NCI-H2171 (cell line): ENCODE measurements around the gene CAT.

Experiments used
- DNase-seq: peaks from one replicate; lab custom pipeline; 2025; lab: John Stamatoyannopoulos, UW

The CAT gene

GRCh38 chr11:34425867-34426266, 12.9 kb upstream of the CAT start:
- no peak for DNase-seq

- DNase-seq = no peak
Measured at GRCh38 chr11:34426766-34427185, 12.0 kb upstream of the CAT start.

- DNase-seq = peak; percentile 12
Measured at GRCh38 chr11:34427186-34427805, 11.4 kb upstream of the CAT start.

- DNase-seq = no peak
Measured at GRCh38 chr11:34431979-34432378, 6.8 kb upstream of the CAT start.

DNA sequence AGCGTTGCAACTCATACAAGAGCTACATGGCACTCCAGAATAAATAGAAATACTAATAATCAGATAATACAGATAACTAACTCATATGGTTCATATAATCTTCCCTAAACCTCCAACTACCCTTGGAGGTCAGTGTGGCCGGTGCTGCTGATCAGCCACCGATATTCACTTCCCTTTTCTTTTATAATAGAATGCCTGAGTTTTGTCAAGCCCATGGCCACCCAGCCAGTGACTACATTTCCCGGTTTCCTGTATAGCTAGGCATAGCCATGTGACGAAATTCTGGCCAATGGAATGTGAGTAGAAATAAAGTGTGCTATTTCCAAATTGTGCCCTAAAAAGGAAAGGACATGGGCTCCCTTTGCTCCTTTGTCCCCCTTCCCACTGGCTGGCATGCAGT, 5.9 kb upstream of the CAT start:
- no peak for DNase-seq

DNA sequence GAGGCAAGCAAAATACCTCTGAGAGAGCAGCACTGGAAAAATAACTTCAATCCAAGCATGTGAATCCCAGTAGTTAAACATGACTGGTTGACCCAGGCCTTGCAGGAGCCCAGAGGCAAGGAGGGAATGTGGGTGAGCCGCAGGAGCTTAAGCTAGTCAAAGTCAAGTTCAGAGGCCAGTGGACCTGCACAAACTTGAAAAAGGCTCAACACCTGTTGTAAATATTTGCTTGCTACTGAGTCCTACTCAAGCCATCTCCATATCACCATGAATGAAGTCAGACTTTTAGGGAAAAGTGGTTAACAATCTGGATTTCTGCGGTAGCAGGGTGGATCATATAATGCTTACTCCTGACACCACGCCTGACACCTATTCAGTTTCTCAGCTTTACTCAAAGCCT, 4.8 kb upstream of the CAT start:
- no peak for DNase-seq

DNA sequence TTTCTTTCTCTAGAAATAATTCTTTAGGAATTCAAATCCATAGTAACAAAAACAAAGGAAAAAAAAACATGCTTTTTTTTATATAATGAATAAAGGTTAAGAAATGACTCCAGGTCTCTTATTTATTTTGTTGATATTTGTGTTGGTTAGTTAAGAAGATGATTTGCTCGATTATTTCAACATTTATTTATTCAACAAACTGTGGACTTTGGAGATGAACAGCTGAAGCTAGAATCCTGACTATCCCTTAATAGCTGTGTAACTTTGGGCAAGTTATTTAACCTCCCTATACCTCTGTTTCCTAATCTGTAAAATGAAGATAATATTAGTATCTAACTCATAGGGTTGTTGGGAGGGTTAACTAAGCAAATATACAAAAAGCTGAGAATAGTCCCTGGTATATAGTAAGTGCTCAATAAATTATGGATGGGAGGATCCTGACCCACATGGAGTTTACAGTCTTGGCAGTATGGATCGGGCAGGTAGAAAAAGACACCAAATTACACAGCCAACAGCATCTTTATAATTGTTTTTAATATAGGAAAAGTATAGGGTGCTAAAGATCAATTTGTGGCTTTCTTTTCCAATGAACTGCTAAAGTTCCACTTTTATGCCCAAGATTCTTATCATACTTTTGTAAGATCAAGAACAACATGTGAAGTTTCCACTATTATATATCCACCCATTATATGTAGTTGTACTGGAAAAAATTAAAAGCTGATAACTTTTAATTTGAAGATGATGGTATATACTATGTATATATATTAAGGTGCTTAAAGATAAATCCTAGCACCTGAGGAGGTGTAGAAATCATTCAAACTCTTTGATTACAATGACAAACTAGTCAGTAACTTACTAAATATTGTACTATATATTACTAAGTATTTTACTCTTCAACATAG, 1.3 kb upstream of the CAT start:
- DNase-seq = no peak

DNA sequence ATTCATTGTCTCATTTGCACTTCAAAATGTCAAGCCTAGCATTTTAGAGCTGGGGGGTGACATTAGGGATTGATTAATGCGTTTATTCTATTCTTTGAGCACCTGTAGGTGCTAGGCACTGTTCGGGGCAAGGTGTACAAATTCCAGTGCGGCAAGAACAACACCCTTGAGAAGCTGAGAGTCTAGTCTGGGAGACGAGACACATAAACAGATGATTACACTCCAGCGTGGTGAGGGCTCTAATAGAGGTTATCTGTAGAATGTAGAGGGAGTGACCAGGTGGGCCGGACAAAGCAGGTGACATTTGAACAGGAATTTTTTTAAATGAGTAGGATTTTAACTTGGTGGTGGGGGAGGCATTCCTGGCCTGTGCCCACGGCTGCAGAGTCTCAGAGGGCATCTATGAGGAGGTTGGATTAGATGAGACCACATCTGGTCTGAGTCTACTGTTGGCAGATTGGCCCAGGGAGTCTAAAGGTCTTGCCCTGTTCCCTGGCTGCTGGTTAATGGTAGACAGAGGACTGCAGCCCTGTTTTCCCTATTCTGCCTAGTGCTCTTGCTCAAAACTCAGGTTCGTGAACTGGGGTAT, 970 bp downstream of the CAT start:
- no peak for DNase-seq

DNA sequence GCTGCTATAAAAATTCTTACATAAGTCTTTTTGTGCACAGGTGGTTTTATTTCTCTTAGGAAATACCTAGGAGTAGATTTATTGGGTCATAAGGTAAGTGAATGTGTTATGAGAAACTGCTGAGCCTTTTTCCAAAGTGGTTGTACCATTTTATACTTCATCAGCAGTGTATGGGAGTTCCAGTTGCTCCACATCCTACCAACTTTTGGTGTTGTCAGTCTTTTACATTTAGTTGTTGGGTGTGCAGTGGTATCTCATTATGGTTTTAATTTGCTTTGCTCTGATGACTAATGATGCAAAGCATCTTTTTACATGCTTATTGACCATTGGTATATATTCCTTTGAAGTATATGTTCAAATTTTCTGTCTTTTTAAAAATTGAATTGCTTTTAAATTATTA, 3.1 kb downstream of the CAT start:
- no peak for DNase-seq

DNA sequence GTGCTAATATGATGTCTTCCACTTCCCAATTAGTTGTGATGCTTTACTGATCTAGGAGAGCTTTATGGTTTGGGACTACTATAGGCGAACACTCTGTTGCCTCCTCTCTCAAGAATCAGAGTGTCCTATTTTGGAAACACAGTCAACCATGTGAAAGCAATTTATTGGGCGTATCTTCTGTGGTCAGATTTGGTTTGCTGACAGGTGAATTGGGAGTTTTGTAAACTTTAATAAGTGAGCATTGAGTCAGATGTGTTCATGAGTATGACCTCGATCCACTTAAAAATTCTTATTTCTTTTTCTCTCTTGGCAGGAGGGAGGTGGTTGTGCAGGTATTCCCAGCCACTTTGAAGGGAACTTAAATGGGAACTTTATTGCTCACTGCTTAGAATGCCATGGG, 4.4 kb downstream of the CAT start:
- DNase-seq = no peak

- DNase-seq = no peak
Measured at GRCh38 chr11:34444428-34444827, 5.7 kb downstream of the CAT start.

DNA sequence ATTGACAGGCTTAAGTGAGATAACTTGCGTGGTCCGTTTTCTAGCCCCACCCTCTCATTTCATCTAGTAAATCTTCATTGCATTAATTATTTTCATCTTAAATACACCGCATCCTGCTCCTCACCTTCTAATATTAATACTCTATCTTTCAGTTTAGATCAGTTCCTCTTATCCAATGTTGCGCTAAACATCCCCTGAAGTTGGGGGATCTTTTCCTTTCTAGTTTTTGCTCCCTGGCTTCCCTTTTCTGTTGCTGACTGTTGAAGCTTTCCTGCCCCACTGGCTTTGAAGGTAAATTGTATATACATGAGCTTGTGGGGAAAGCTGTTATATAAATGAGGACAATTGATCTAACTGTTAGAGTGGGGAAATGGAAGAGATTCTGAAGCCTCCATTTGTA, 7.2 kb downstream of the CAT start:
- no peak for DNase-seq

DNA sequence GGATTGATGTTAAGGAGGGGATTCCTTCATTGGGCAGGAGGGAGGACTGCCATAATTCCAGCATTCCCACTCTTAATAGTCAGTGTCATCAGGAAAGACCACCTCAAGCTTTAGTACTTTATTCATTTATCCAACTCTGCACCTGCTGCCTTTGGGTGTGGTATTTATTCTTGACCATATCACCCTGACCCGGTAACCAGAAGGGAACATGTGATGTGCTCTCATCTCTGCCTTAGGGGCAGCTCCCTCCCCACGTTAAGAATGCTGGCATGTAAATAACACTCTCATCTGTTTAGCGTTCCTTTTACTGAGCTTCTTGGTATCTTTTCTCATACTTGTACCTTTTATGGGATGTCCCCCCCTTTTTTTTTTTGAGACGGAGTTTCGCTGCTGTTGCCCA, 7.7 kb downstream of the CAT start:
- no peak for DNase-seq

DNA sequence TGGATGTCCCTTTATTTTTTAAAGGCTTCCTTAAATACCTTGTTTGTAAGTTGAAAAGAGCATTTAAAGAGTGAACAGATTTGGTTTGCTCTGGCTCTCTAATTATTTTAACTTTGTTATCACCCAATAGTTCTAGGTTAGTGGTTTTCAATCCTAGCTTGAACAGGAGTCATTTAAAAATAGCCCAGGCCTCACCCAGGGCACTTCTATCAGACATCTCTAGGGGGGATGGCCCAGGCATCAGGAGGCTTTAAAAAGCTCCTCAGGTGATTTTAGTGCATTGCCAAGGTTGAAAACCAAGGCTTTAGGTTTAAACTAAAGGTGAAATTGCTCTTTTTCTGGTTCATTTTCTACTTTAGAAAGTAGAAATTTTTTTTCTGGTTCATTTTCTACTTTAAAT, 8.3 kb downstream of the CAT start:
- DNase-seq = no peak

DNA sequence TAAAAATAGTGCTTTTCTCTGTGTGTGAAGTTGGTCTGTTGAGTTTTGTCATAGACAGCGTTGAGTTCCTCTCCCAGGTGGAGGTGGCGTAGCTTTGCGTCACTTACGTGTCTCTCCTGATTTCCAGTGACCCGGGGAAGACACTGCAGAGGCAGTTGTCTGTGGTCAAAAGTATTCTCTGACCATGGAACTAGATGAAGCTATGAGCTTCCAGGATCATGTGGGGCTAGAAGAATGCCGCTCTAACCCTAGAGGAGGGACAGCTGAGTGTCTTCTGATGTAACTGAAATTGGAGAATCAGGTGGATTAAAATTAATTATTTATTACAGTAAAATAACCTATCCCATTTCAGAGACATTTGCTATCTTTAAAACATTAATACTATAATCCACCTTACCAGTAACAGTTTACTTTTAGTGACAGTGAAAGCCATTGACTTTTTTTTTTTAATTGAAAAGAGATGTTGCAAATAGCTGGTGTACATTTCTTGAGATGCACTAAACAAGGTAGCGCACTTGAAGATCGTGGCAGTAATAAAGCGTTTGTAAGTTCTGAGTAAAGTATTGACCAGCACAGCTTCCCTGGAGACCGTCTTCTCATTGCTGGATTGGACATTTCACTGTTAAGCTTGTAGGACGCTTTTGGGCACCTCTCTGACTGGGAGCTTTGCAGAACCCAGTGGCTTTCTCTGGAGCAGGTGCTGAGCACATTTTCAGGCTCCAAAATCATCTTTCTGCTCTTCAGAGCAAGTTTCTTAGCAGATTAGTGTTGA, 9.7 kb downstream of the CAT start:
- no peak for DNase-seq

GRCh38 chr11:34449013-34449412, 10.3 kb downstream of the CAT start:
- no peak for DNase-seq

- no peak for DNase-seq
Measured at GRCh38 chr11:34451053-34451452, 12.3 kb downstream of the CAT start.

DNA sequence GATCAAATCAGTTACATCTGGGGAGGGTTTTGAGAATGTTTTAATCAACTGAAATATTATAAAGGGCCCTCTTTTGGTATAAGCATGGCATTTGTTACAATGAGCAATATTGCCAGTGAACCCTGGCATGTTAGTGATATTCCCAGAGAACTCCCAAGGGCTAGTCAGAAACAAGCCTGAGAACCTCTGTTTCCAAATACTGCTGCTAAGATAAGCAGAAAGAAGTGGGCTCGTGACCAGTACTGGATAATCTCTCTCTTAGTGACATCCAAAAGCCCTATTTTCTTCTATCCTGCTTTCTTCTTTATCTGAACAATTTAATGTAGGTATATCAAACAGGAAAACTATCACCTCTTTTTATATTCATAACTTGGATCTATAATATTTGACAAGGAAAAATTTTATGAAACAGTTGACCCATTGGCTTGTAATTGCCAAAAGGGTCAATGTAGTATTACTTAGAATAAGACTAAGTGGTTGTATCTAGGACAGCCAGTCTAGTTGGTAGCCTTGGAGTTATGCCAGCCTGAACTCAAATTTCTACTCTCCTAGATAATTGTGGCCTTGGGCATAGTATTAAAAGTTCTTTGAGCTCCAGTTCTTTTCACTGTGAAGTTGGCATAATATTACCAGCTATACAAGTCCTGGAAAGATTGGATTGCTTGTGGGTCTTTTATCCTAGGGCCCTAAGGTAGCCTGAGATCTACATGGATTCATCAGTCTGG, 15.7 kb downstream of the CAT start:
- no peak for DNase-seq

DNA sequence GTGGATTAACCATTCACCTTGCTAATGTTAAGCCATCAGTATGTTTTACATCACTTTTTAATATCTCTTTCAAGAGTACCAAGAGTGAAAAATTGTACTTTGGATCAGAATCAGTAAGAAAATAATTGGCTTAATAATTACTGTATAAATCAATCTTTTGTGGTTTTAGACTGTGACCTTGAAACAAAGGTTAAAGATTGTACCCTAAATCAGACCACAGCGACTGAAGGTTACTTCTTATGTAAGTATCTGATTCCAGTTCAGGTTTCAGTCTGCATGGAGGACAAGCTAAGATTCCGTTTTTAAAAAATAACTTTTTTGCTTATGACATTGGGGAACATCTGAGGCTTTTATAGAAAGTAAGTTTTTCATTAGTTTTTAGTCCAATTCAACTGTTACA, 18.9 kb downstream of the CAT start:
- DNase-seq = no peak

- no peak for DNase-seq
Measured at GRCh38 chr11:34458525-34458924, 19.8 kb downstream of the CAT start.

GRCh38 chr11:34459507-34460162, 20.9 kb downstream of the CAT start:
- no peak for DNase-seq
